HEK293 (cell line): ENCODE results near the gene PRC1.

ENCODE experiments used
- AEBP2 ChIP-seq: fragments of 450-650 bp; formaldehyde crosslinking; IDR thresholded peaks from 2 replicates; pipeline ENCODE4 v1.5.1; 2016; ENCODE audit warnings: missing biosample characterization, missing genetic modification characterization, borderline replicate concordance
- HOXD13 ChIP-seq: sonication (generic); formaldehyde crosslinking; IDR thresholded peaks from 2 replicates; pipeline ENCODE4 v1.8.0; 2022; ENCODE audit warnings: missing genetic modification reagents, borderline replicate concordance
- KLF8 ChIP-seq: fragments of 450-650 bp; formaldehyde crosslinking; IDR thresholded peaks from 2 replicates; pipeline ENCODE4 v1.5.1; 2016; ENCODE audit warnings: missing biosample characterization, missing genetic modification characterization
- KLF9 ChIP-seq: fragments of 450-650 bp; formaldehyde crosslinking; IDR thresholded peaks from 2 replicates; pipeline ENCODE4 v1.5.1; 2016; ENCODE audit warnings: missing biosample characterization, missing genetic modification characterization, low read depth
- OVOL3 ChIP-seq: fragments of 450-650 bp; formaldehyde crosslinking; IDR thresholded peaks from 2 replicates; pipeline ENCODE4 v1.5.1; 2016; ENCODE audit warnings: missing biosample characterization, missing genetic modification characterization
- PRDM2 ChIP-seq: fragments of 450-650 bp; formaldehyde crosslinking; IDR thresholded peaks from 2 replicates; pipeline ENCODE4 v1.5.1; 2016; ENCODE audit warnings: missing biosample characterization, missing genetic modification characterization, borderline replicate concordance
- REPIN1 ChIP-seq: fragments of 450-650 bp; formaldehyde crosslinking; IDR thresholded peaks from 2 replicates; pipeline ENCODE4 v1.5.1; 2017; ENCODE audit warnings: missing biosample characterization, missing genetic modification characterization, low read depth
- SP7 ChIP-seq: fragments of 450-650 bp; formaldehyde crosslinking; IDR thresholded peaks from 2 replicates; pipeline ENCODE4 v1.5.1; 2016; ENCODE audit warnings: missing biosample characterization, missing genetic modification characterization
- WT1 ChIP-seq: fragments of 450-650 bp; formaldehyde crosslinking; IDR thresholded peaks from 2 replicates; pipeline ENCODE4 v1.5.1; 2016; ENCODE audit warnings: missing biosample characterization, missing genetic modification characterization
- ZNF132 ChIP-seq: fragments of 450-650 bp; formaldehyde crosslinking; IDR thresholded peaks from 2 replicates; pipeline ENCODE4 v1.5.1; 2017; ENCODE audit warnings: missing biosample characterization, missing genetic modification characterization, borderline replicate concordance
- ZNF148 ChIP-seq: fragments of 450-650 bp; formaldehyde crosslinking; IDR thresholded peaks from 2 replicates; pipeline ENCODE4 v1.5.0; 2017; ENCODE audit warnings: missing biosample characterization, missing genetic modification characterization, borderline replicate concordance
- ZNF155 ChIP-seq: fragments of 450-650 bp; formaldehyde crosslinking; IDR thresholded peaks from 2 replicates; pipeline ENCODE4 v1.5.1; 2016; ENCODE audit warnings: missing biosample characterization, missing genetic modification characterization
- ZNF175 ChIP-seq: fragments of 450-650 bp; formaldehyde crosslinking; IDR thresholded peaks from 2 replicates; pipeline ENCODE4 v1.5.1; 2016; ENCODE audit warnings: missing biosample characterization, missing genetic modification characterization
- ZNF350 ChIP-seq: fragments of 450-650 bp; formaldehyde crosslinking; IDR thresholded peaks from 2 replicates; pipeline ENCODE4 v1.5.0; 2017; ENCODE audit warnings: missing biosample characterization, mild to moderate bottlenecking, missing genetic modification characterization
- ZNF433 ChIP-seq: fragments of 450-650 bp; formaldehyde crosslinking; IDR thresholded peaks from 2 replicates; pipeline ENCODE4 v1.5.1; 2016; ENCODE audit warnings: missing biosample characterization, missing genetic modification characterization, low read depth
- ZNF473 ChIP-seq: fragments of 450-650 bp; formaldehyde crosslinking; IDR thresholded peaks from 2 replicates; pipeline ENCODE4 v1.5.1; 2017; ENCODE audit warnings: missing biosample characterization, missing genetic modification characterization
- ZNF513 ChIP-seq: fragments of 450-650 bp; IDR thresholded peaks from 2 replicates; pipeline ENCODE4 v1.5.1; 2018; ENCODE audit warnings: missing biosample characterization, missing genetic modification characterization
- ZNF558 ChIP-seq: fragments of 450-650 bp; formaldehyde crosslinking; IDR thresholded peaks from 2 replicates; pipeline ENCODE4 v1.5.1; 2016; ENCODE audit warnings: missing biosample characterization, missing genetic modification characterization
- ZNF596 ChIP-seq: fragments of 450-650 bp; IDR thresholded peaks from 2 replicates; pipeline ENCODE4 v1.5.0; 2018; ENCODE audit warnings: missing biosample characterization, mild to moderate bottlenecking, missing genetic modification characterization, moderate library complexity
- ZNF600 ChIP-seq: fragments of 450-650 bp; formaldehyde crosslinking; IDR thresholded peaks from 2 replicates; pipeline ENCODE4 v1.5.1; 2016; ENCODE audit warnings: missing biosample characterization, missing genetic modification characterization
- ZNF610 ChIP-seq: fragments of 450-650 bp; formaldehyde crosslinking; IDR thresholded peaks from 2 replicates; pipeline ENCODE4 v1.5.1; 2016; ENCODE audit warnings: missing biosample characterization, missing genetic modification characterization, borderline replicate concordance
- ZNF664 ChIP-seq: fragments of 450-650 bp; formaldehyde crosslinking; IDR thresholded peaks from 2 replicates; pipeline ENCODE4 v1.5.1; 2016; ENCODE audit warnings: missing biosample characterization, missing genetic modification characterization
- ZNF777 ChIP-seq: fragments of 450-650 bp; formaldehyde crosslinking; IDR thresholded peaks from 2 replicates; pipeline ENCODE4 v1.5.1; 2017; ENCODE audit warnings: missing biosample characterization, missing genetic modification characterization, borderline replicate concordance
- TF ChIP-seq, protein P1 (sequence below): fragments of 450-650 bp; formaldehyde crosslinking; IDR thresholded peaks from 2 replicates; pipeline ENCODE4 v1.5.1; 2017; ENCODE audit warnings: missing biosample characterization, missing genetic modification characterization

The PRC1 gene

DNA sequence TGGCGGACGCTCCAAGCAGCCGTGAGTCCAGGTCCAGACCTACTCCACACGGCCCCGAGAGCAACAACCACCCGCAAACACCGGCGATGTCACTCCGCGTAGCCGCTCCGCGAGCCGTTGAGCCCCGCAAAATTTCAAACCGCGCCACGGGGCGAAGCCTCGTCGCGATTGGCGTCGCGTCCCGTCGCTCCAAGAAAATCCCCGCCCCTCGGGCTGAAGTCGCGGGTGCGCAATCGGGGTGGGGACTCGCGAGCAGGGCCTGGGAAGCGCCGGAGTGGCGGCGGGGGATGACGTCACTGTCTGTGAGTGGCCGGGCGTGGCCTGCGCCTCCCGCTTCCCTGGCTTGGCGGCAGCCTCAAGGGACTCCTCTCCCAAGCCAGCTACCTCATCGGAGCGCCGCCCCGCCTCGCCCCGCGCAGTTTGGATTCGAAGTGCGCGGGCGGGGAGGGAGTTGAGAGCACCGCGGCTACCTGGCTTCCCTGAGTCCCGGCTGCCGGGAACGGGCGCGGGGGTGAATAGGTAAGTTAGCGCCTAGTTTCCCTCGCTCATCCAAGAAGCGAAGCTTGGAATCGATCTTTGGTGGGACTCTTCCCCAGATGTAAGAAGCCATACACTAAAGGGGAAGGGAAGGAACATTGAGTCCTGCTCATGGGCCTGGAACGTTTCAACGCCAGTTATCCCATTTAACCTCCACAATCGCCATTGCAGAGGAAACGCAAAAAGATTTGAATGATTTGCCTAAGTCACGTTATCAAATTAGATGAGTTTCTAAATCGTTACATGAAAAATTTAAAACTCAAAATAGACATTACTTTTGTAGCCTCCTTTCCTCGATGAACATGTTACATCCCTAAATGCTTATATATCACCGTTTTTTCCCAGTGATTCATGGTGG is at the start of gene PRC1 (continued):
- TF ChIP-seq ZNF473 (tag by site-specific recombination) (no peak), SP7 (tag by site-specific recombination) (peak; percentile 91), AEBP2 (tag by site-specific recombination) (no peak), WT1 (tag by site-specific recombination) (peak; percentile 84), PRDM2 (tag by site-specific recombination) (no peak), KLF8 (tag by site-specific recombination) (peak; percentile 99), KLF9 (tag by site-specific recombination) (peak; percentile 17), ZNF148 (no peak; the same call in 1 of the 2 replicates), HOXD13 (CRISPR knock-in tag) (peak; percentile 42; the same call in 1 of the 2 replicates), ZNF610 (tag by site-specific recombination) (peak; percentile 90), ZNF513 (peak; percentile 35; the same call in 1 of the 2 replicates), ZNF350 (tag by site-specific recombination) (no peak), ZNF558 (tag by site-specific recombination) (no peak), ZNF664 (tag by site-specific recombination) (no peak), ZNF600 (peak; percentile 95), ZNF433 (tag by site-specific recombination) (no peak), ZNF175 (tag by site-specific recombination) (no peak), ZNF155 (tag by site-specific recombination) (no peak), OVOL3 (tag by site-specific recombination) (0 out of 2 replicates have a peak, but pooled peaks have one; percentile 31), ZNF132 (tag by site-specific recombination) (no peak), ZNF777 (tag by site-specific recombination) (no peak), ZNF596 (no peak), REPIN1 (tag by site-specific recombination) (no peak)
- TF ChIP-seq, protein P1, sequence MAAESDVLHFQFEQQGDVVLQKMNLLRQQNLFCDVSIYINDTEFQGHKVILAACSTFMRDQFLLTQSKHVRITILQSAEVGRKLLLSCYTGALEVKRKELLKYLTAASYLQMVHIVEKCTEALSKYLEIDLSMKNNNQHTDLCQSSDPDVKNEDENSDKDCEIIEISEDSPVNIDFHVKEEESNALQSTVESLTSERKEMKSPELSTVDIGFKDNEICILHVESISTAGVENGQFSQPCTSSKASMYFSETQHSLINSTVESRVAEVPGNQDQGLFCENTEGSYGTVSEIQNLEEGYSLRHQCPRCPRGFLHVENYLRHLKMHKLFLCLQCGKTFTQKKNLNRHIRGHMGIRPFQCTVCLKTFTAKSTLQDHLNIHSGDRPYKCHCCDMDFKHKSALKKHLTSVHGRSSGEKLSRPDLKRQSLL = no peak
